Measurements from ENCODE around the gene STAT6.

DNA sequence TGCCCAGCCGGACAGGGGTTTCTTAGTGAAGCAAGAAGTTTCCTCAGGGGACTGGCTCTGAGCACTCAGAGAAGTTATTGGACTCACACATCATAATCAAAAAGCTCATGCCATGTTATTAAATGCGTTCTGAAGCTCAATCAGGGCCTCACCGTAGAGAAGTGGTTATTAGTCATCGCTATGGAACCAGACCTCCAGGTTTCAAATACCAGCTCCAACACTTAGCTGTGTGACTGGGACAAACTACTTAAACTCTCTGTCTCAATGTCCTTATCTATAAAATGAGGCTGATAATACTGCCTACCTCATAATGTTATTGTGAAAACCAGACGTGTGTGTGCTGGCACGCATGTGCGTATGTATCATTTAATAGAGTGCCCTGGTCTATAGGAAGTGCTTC is 7.3 kb downstream of the STAT6 start:
- no peak for TF ChIP-seq POLR2A (IDR thresholded peaks at IDR 0.05)
- no peak for TF ChIP-seq POLR2AphosphoS5 (IDR thresholded peaks at IDR 0.05)
- TF ChIP-seq, protein P1, sequence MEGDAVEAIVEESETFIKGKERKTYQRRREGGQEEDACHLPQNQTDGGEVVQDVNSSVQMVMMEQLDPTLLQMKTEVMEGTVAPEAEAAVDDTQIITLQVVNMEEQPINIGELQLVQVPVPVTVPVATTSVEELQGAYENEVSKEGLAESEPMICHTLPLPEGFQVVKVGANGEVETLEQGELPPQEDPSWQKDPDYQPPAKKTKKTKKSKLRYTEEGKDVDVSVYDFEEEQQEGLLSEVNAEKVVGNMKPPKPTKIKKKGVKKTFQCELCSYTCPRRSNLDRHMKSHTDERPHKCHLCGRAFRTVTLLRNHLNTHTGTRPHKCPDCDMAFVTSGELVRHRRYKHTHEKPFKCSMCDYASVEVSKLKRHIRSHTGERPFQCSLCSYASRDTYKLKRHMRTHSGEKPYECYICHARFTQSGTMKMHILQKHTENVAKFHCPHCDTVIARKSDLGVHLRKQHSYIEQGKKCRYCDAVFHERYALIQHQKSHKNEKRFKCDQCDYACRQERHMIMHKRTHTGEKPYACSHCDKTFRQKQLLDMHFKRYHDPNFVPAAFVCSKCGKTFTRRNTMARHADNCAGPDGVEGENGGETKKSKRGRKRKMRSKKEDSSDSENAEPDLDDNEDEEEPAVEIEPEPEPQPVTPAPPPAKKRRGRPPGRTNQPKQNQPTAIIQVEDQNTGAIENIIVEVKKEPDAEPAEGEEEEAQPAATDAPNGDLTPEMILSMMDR (IDR thresholded peaks at IDR 0.05) = no peak
- TF ChIP-seq EP300 (IDR thresholded peaks at IDR 0.05) = no peak
